GM18520 (cell line): ENCODE measurements around the gene SMAD6.

Experiments used
- ATAC-seq: cut with Tn5 transposase; IDR thresholded peaks from one replicate; pipeline ENCODE4 v1.9.1; 2021; ENCODE audit not compliant: unreplicated experiment

Gene SMAD6

DNA sequence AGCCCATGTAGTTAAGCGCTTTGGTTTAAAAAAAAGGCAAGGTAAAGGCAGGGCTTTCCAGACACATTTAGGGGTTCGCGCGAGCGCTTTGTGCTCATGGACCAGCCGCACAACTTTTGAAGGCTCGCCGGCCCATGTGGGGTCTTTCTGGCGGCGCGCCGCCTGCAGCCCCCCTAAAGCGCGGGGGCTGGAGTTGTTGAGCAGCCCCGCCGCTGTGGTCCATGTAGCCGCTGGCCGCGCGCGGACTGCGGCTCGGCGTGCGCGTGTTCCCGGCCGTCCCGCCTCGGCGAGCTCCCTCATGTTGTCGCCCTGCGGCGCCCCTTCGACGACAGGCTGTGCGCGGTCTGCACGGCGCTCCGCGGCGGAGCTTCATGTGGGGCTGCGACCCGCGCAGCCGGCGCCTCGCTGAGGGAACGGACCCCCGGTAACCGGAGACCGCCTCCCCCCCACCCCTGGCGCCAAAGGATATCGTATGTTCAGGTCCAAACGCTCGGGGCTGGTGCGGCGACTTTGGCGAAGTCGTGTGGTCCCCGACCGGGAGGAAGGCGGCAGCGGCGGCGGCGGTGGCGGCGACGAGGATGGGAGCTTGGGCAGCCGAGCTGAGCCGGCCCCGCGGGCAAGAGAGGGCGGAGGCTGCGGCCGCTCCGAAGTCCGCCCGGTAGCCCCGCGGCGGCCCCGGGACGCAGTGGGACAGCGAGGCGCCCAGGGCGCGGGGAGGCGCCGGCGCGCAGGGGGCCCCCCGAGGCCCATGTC is 927 bp downstream of the SMAD6 start:
- ATAC-seq, result no peak

DNA sequence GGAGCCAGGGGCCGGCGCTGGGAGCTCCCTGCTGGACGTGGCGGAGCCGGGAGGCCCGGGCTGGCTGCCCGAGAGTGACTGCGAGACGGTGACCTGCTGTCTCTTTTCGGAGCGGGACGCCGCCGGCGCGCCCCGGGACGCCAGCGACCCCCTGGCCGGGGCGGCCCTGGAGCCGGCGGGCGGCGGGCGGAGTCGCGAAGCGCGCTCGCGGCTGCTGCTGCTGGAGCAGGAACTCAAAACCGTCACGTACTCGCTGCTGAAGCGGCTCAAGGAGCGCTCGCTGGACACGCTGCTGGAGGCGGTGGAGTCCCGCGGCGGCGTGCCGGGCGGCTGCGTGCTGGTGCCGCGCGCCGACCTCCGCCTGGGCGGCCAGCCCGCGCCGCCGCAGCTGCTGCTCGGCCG is 1.5 kb downstream of the SMAD6 start:
- ATAC-seq, result no peak

GRCh38 chr15:66704019-66704802 is 2.2 kb downstream of the SMAD6 start:
- ATAC-seq, result no peak

- ATAC-seq, result no peak
Measured at GRCh38 chr15:66704803-66705153, 2.7 kb downstream of the SMAD6 start.

DNA sequence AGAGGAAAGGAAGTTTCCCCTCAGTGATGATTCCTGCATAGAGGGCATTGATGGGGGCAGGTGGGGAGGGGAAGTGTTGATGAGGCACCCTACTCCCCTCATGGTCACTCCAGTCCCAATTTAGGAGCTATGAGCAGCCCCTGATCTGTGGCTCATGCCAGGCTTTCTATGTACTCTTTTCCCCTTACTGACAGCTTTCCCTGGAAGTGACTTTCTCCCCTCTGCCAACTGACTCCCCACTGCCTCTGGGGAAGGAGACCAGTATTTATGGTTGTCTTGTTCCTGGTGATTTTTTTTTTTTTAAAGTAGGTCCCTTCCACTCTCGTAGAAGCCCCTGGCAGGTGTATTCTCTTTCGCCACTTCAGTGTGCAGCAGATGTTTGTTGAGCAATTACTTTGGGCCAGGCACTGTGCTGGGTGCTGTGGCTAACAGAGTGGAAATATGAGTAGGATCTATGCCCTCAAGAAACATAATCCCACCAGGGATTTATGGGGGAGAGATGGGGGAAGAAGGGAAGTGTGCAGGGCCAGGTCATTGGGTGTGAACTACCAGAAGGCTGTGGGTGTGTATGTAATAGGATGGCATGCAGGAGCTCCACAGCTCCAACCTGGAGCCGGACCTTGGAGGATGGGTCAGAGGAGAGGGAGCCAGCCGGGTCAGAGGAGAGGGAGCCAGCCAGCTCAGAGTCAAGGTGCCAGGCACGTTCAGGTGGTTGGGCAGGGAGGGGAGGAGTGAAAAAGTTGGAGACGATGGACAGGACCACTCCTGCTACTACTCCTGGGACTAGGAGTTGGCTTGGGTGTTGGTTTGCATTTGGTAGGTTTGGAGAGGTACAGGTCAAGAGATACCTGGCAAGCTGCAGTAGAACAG is 3.5 kb downstream of the SMAD6 start:
- no peak for ATAC-seq

DNA sequence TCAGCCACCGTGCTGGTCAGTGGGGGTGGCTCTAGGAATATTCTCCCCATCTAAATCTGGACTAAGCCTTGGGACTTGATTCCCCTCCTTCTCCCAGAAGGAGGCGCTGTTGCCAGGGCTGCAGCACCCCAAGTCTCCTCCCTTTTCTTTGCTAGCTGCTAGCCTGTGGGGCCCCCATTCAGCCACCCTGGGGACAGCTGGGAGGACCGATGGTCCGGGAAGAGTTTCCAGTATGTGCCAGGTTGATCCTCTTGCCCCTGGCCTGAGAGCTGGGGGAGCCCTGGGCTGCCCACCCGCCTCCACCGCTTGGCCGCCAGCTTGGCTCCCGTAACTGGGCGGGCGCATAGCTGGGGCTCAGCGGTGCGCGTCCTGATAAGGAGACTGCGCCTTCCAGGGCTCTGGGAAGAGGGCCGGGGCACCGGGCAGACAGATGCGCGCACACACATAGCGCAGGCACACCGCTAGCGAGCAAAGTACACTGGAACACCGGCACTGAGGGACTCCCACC is 4.2 kb downstream of the SMAD6 start:
- ATAC-seq, result no peak

DNA sequence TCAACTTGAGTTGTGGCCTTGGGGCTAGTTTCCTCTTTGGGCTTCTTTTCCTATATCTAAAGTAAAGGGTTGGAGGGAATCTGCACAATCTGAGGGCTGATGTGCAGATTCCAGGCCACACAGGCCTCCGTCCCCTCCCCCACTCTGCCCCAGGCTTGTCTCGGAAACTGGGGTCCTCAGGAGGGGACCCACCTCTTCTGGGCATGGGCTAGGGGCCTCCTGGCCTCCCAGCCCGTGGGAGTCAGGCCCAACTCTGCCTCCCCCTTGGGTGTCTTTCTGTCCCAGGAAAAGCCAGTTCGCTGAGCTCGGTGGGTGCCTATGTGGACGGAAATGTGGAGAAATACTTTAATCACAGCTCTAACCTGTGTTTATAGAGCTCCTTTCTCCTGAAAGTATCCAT is 4.8 kb downstream of the SMAD6 start:
- ATAC-seq, result no peak

GRCh38 chr15:66707310-66708082 is 5.5 kb downstream of the SMAD6 start:
- no peak for ATAC-seq

GRCh38 chr15:66708389-66708788 is 6.4 kb downstream of the SMAD6 start:
- no peak for ATAC-seq

DNA sequence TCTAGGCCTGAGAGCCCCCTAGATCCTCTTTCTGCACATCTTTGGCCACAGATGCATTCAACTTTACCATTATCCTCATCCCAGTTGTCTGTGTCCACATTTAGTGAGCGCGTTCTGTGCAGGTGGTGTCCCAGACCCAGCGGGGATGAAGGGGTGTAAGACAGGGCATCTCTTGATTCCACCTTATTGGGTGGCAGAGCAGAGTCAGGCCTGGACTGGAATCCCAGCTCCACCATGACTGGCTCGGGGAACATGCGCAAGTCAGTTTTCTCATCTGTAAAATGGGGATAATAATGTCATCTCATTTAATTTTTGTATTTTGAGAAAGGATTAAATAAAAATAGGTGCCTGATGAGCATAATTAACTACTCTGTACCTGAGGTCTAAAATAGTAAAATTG is 7.8 kb downstream of the SMAD6 start:
- no peak for ATAC-seq

GRCh38 chr15:66711260-66711659 is 9.2 kb downstream of the SMAD6 start:
- no peak for ATAC-seq

GRCh38 chr15:66711862-66712261 is 9.8 kb downstream of the SMAD6 start:
- ATAC-seq, result no peak

- no peak for ATAC-seq
Measured at GRCh38 chr15:66713843-66714508, 11.9 kb downstream of the SMAD6 start.

- ATAC-seq, result no peak
Measured at GRCh38 chr15:66714543-66714981, 12.5 kb downstream of the SMAD6 start.

GRCh38 chr15:66715181-66715624 is 13.2 kb downstream of the SMAD6 start:
- no peak for ATAC-seq

- no peak for ATAC-seq
Measured at GRCh38 chr15:66715720-66716655, 14.0 kb downstream of the SMAD6 start.

DNA sequence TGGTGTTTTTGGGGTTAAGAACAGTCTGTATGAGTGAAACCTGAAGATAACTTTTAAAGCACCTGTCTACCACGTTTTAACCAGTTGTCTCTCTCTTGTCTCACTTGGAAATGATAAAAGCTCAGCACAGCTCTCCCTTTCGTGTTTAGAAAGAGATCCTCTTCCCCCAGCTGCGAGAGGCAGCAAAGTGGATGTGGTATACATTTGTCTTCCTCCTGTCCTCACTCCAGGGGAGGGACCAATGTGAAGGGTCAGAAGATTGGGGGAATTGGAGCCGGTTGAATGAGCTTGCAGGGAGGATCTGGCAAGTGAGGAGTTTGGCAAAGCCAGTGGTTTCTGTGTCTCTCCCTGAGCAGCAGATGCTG is 14.6 kb downstream of the SMAD6 start:
- no peak for ATAC-seq

DNA sequence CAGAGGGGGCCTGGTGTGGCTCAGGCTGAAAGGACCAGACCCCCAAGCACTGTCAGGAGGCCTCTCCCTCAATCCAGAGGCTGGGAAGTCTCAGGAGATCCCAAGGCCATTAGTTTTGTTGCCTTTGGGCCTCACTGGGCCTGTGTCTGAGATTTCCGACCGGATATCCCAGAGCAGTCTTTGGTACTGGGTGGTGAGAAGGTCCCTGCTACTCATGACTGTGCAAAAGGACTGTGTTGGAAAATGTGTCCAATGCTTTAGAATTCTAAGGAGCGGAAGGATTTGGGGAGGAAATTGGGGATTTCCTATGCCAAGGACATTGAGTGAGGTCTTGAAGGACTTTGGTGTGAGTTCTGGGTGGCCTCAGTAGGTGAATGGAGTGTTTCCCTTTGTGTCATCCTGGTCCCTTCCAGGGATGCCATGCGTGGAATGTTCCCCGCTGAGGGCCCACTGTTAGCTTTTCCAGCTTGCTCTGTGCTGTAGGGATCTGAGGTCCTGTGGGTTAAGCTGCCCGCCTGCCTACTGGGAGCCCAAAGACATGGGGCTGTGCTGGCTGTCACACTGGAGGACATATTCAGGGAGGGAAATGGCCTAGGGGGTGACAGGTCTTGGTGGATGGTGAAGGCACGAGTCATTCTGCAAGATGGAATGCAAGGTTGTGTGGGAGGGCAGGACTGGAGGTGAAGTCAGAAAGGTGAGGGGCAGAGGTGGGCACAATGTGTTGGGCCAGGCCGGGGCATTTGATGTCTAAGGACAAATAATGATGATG is 16.4 kb downstream of the SMAD6 start:
- ATAC-seq, result no peak
